GM12801 (cell line): Measurements from ENCODE around the gene INCENP.

ENCODE experiments used
- CTCF ChIP-seq: IDR thresholded peaks from one replicate; pipeline ENCODE4 v1.5.1; 2011; ENCODE audit warnings: control low read depth; ENCODE audit not compliant: insufficient read length; ENCODE audit errors: extremely low read depth

The INCENP gene

GRCh38 chr11:62182147-62182891 is 58.5 kb downstream of the INCENP start:
- TF ChIP-seq CTCF, result no peak

GRCh38 chr11:62186195-62186594 is 62.4 kb downstream of the INCENP start:
- no peak for TF ChIP-seq CTCF

GRCh38 chr11:62190011-62190410 is 66.2 kb downstream of the INCENP start, which contains the start of gene SCGB1D1:
TSS of gene SCGB1D1 (plus strand) at chr11:62190216. CDS start at chr11:62190285, 69 bp downstream.
- TF ChIP-seq CTCF, result no peak

- no peak for TF ChIP-seq CTCF
Measured at GRCh38 chr11:62193952-62194351, 70.1 kb downstream of the INCENP start.

GRCh38 chr11:62195945-62196344 is 72.1 kb downstream of the INCENP start:
- no peak for TF ChIP-seq CTCF

- TF ChIP-seq CTCF, result no peak
Measured at GRCh38 chr11:62201376-62201775, 77.6 kb downstream of the INCENP start.
